HCT116 (cell line): ENCODE data around the gene RIPK3. TPM values are rescaled to one million over a fixed set of nuclear protein-coding genes. Genes with fewer than 3 reads are reported as not detected.

ENCODE experiments used
- ATAC-seq: fragments of 200-7000 bp; cut with Tn5 transposase; 2 replicates; pipeline ENCODE4 v1.9.1; 2020; ENCODE audit warnings: mild to moderate bottlenecking, moderate library complexity
- BruUV-seq: library from RNA; stranded (reverse); fragments of 400-500 nt; replicated peaks from 2 replicates; lab custom pipeline; 2021; lab: Mats Ljungman, UMichigan
- CTCF ChIA-PET: fragments of 300-600 bp; sonication (Branson Sonifier 250); formaldehyde crosslinking; loops from one replicate; lab custom pipeline; 2021; ENCODE audit warnings: antibody characterized with exemption; lab: Charles Lee
- POLR2A ChIA-PET: fragments of 300-600, 350-600 bp; sonication (Branson Sonifier 250); formaldehyde crosslinking; loops from one replicate; lab custom pipeline; 2021; ENCODE audit warnings: antibody characterized with exemption; lab: Charles Lee
- RAD21 ChIA-PET, 2 experiments: fragments of 300-600 bp; sonication (Branson Sonifier 250); formaldehyde crosslinking; loops; one replicate each; lab custom pipeline; 2023; ENCODE audit warnings: low total read pairs in 2 of 2; ENCODE audit not compliant: uncharacterized antibody in 2 of 2, unreplicated experiment in 2 of 2, low non-redundant PET in 1 of 2; lab: Charles Lee
- DNase-seq: peaks from one replicate; pipeline ENCODE4 v3.0.0-alpha.2; 2010; ENCODE audit warnings: low read depth, low spot score
- H2AFZ ChIP-seq: fragments of 200-600 bp; shearing (Covaris generic), sonication (generic); 2 replicates; pipeline ENCODE4 v1.6.1; 2017; ENCODE audit warnings: low read depth, mixed run types, mixed read lengths, antibody characterized with exemption, low read length; ENCODE audit not compliant: poor library complexity, severe bottlenecking
- H3K27ac ChIP-seq: 2 replicates; pipeline ENCODE4 v1.5.1; 2012; ENCODE audit warnings: low read depth, low read length
- H3K27me3 ChIP-seq: fragments of 200-600 bp; sonication (generic); 2 replicates; pipeline ENCODE4 v1.6.1; 2016; ENCODE audit warnings: mixed run types, low read length, mixed read lengths; ENCODE audit not compliant: insufficient read depth
- H3K36me3 ChIP-seq, 2 experiments: fragments of 200-500 bp in 1 of 2; fragments of 200-600 bp in 1 of 2; sonication (Bioruptor generic) in 1 of 2; sonication (generic) in 1 of 2; 2 replicates each; pipeline versions ENCODE4 v1.5.1 to v1.6.1; 2014 to 2016; ENCODE audit warnings: low read length in 2 of 2, inconsistent platforms in 1 of 2, mixed read lengths in 1 of 2, mixed run types in 1 of 2; ENCODE audit not compliant: insufficient read depth in 2 of 2, control insufficient read depth in 1 of 2
- H3K4me1 ChIP-seq, 2 experiments: fragments of 200-600 bp in 1 of 2; sonication (generic) in 1 of 2; 2 replicates each; pipeline versions ENCODE4 v1.5.1 to v1.6.1; 2012 to 2017; ENCODE audit warnings: low read length in 2 of 2, inconsistent platforms in 1 of 2, mild to moderate bottlenecking in 1 of 2, mixed read lengths in 1 of 2, mixed run types in 1 of 2, moderate library complexity in 1 of 2; ENCODE audit not compliant: insufficient read depth in 2 of 2, control insufficient read depth in 1 of 2
- H3K4me2 ChIP-seq: fragments of 200-600 bp; sonication (generic); 2 replicates; pipeline ENCODE4 v1.6.1; 2017; ENCODE audit warnings: mixed run types, low read length, mixed read lengths
- H3K4me3 ChIP-seq, 2 experiments: fragments of 200-600 bp in 1 of 2; sonication (generic) in 1 of 2; replicated peaks in 1 of 2; 2 replicates each; pipeline ENCODE4 v1.5.1; 2011 to 2016; ENCODE audit warnings: low read length in 2 of 2, control low read depth in 1 of 2, low read depth in 1 of 2, mild to moderate bottlenecking in 1 of 2, mixed read lengths in 1 of 2, mixed run types in 1 of 2
- H3K79me2 ChIP-seq: fragments of 200-600 bp; sonication (generic); 2 replicates; pipeline ENCODE4 v1.6.1; 2017; ENCODE audit warnings: mild to moderate bottlenecking, mixed run types, low read length, moderate library complexity, mixed read lengths; ENCODE audit not compliant: insufficient read depth
- H3K9ac ChIP-seq: fragments of 200-600 bp; sonication (generic); 2 replicates; pipeline ENCODE4 v1.6.1; 2016; ENCODE audit warnings: low read length, mixed read lengths
- H3K9me2 ChIP-seq: fragments of 200-600 bp; sonication (generic), shearing (Covaris generic); 2 replicates; pipeline ENCODE4 v1.6.1; 2017; ENCODE audit warnings: mixed run types, mild to moderate bottlenecking, moderate library complexity; ENCODE audit not compliant: insufficient read depth
- H3K9me3 ChIP-seq, 2 experiments: fragments of 200-500 bp in 1 of 2; fragments of 200-600 bp in 1 of 2; sonication (Bioruptor generic) in 1 of 2; sonication (generic) in 1 of 2; 2 replicates each; pipeline ENCODE4 v1.6.1; 2014 to 2017; ENCODE audit warnings: low read length in 2 of 2, mixed read lengths in 2 of 2, inconsistent platforms in 1 of 2, low read depth in 1 of 2, mild to moderate bottlenecking in 1 of 2, mixed run types in 1 of 2, moderate library complexity in 1 of 2; ENCODE audit not compliant: control insufficient read depth in 1 of 2, insufficient read depth in 1 of 2
- H4K20me1 ChIP-seq: fragments of 200-600 bp; sonication (generic), shearing (Covaris generic); 2 replicates; pipeline ENCODE4 v1.6.1; 2017; ENCODE audit warnings: mixed run types, mild to moderate bottlenecking, moderate library complexity; ENCODE audit not compliant: insufficient read depth
- EGR1 ChIP-seq: IDR thresholded peaks from 2 replicates; pipeline ENCODE4 v1.6.1; 2012; ENCODE audit warnings: low read depth
- POLR2A ChIP-seq: IDR thresholded peaks from 2 replicates; pipeline ENCODE4 v1.7.0; 2011; ENCODE audit warnings: borderline replicate concordance; ENCODE audit not compliant: insufficient read depth, insufficient read length; ENCODE audit errors: extremely low read depth
- POLR2AphosphoS5 ChIP-seq: IDR thresholded peaks from 2 replicates; pipeline ENCODE4 v1.6.1; 2011; ENCODE audit warnings: mild to moderate bottlenecking, low read depth, low read length, moderate library complexity
- SP1 ChIP-seq: IDR thresholded peaks from 2 replicates; pipeline ENCODE4 v1.6.1; 2012; ENCODE audit warnings: low read depth
- TCF7L2 ChIP-seq: IDR thresholded peaks from 2 replicates; pipeline ENCODE4 v1.7.0; 2011; ENCODE audit warnings: borderline replicate concordance, inconsistent platforms; ENCODE audit not compliant: insufficient read depth, insufficient read length; ENCODE audit errors: extremely low read depth
- intact Hi-C: fragments of 100-400 bp; cut with micrococcal nuclease; formaldehyde crosslinking; loops from 2 replicates; pipeline ENCODE4 v1.10.0; 2022
- total RNA-seq: library from RNA; stranded (reverse); gene quantifications from one replicate; pipeline ENCODE4 v1.2.1, GENCODE V29; 2021; ENCODE audit not compliant: unreplicated experiment
- TF ChIP-seq, protein P1 (sequence below), 3 experiments: fragments of 200-600 bp in 1 of 3; sonication (generic) in 1 of 3; IDR thresholded peaks in 2 of 3; conservative IDR thresholded peaks in 1 of 3; 2 replicates each; pipeline ENCODE4 v1.5.1; 2012 to 2017; ENCODE audit warnings: low read depth in 2 of 3, low read length in 2 of 3, antibody characterized with exemption in 1 of 3, borderline replicate concordance in 1 of 3, control low read depth in 1 of 3, mild to moderate bottlenecking in 1 of 3, mixed read lengths in 1 of 3, mixed run types in 1 of 3, moderate library complexity in 1 of 3; ENCODE audit not compliant: insufficient read depth in 1 of 3
- TF ChIP-seq, protein P2 (sequence below): IDR thresholded peaks from 2 replicates; pipeline ENCODE4 v1.6.1; 2012

The RIPK3 gene
- total RNA-seq, 1 experiment from 2014 or later, result not detected

DNA sequence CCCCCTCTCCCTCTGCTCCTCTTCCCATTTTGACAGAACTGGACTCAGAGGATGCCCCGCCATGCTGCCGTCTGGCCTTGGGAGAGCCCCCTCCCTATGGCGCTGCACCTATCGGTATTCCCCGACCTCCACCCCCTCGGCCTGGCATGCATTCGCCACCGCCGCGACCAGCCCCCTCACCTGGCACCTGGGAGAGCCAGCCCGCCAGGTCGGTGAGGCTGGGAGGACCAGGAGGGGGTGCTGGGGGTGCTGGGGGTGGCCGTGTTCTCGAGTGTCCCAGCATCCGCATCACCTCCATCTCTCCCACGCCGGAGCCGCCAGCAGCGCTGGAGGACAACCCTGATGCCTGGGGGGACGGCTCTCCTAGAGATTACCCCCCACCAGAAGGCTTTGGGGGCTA, 29.7 kb upstream of the RIPK3 start:
- DNase-seq (no peak), ATAC-seq (no peak)
- Histone ChIP-seq H3K4me2 (no peak overlapping the region), H4K20me1 (no peaks in the 10 kb centered on the region), H3K9ac (no peak overlapping the region), H2AFZ (no peak overlapping the region), H3K27me3 (no peaks in the 10 kb centered on the region), H3K9me2 (no peaks in the 10 kb centered on the region), H3K4me1 (peaks cover 15 to 33% of the 10 kb centered on the region in 2 experiments), H3K36me3 (no peaks in the 10 kb centered on the region), H3K4me3 (no peak overlapping the region), H3K9me3 (no peaks in the 10 kb centered on the region), H3K27ac (no peak overlapping the region; the same call in 1 of the 2 replicates), H3K79me2 (no peaks in the 10 kb centered on the region)
- no TSS peak for BruUV-seq
- ChIA-PET CTCF (interaction anchor here (2.4 kb wide), 1 partner anchor 62 kb away, joined by 11 read pairs; no protein-coding TSS in a partner anchor), POLR2A (interaction anchor here (2.4 kb wide), 1 partner anchor 61 kb away, joined by 7 read pairs; the partner anchor contains the start of genes CBLN3 and KHNYN), RAD21 (no interaction called here)
- intact Hi-C loops, result no loop called here
- TF ChIP-seq POLR2AphosphoS5, result no peak
- TF ChIP-seq, protein P1, sequence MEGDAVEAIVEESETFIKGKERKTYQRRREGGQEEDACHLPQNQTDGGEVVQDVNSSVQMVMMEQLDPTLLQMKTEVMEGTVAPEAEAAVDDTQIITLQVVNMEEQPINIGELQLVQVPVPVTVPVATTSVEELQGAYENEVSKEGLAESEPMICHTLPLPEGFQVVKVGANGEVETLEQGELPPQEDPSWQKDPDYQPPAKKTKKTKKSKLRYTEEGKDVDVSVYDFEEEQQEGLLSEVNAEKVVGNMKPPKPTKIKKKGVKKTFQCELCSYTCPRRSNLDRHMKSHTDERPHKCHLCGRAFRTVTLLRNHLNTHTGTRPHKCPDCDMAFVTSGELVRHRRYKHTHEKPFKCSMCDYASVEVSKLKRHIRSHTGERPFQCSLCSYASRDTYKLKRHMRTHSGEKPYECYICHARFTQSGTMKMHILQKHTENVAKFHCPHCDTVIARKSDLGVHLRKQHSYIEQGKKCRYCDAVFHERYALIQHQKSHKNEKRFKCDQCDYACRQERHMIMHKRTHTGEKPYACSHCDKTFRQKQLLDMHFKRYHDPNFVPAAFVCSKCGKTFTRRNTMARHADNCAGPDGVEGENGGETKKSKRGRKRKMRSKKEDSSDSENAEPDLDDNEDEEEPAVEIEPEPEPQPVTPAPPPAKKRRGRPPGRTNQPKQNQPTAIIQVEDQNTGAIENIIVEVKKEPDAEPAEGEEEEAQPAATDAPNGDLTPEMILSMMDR (IDR thresholded peaks at IDR 0.05 in 2 of 3, conservative IDR thresholded peaks at IDR 0.05 in 1 of 3; ENCODE audit: borderline replicate concordance in 1 of 3, insufficient read depth in 1 of 3, low read depth in 2 of 3, low read length in 2 of 3), result no peak
- no peak for TF ChIP-seq POLR2A
- no peak for TF ChIP-seq TCF7L2
- TF ChIP-seq, protein P2, sequence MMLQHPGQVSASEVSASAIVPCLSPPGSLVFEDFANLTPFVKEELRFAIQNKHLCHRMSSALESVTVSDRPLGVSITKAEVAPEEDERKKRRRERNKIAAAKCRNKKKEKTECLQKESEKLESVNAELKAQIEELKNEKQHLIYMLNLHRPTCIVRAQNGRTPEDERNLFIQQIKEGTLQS, result no peak
- no peak for TF ChIP-seq SP1
- TF ChIP-seq EGR1, result no peak
